Ovary (tissue), 3 donors: ENCODE data around the gene ANKFN1.

Source experiments
- EP300 ChIP-seq: sonication (generic); formaldehyde crosslinking; IDR thresholded peaks from one replicate; pipeline ENCODE4 v1.6.1; 2017; ENCODE audit warnings: antibody characterized with exemption
- POLR2A ChIP-seq: fragments of 450-650 bp; IDR thresholded peaks from one replicate; pipeline ENCODE4 v1.6.1; 2017; ENCODE audit warnings: antibody characterized with exemption, mild to moderate bottlenecking, moderate library complexity
- TF ChIP-seq, protein P1 (sequence below), 3 donors: fragments of 450-650 bp in 2 of 3; fragments of 200-600 bp in 1 of 3; IDR thresholded peaks; one replicate each; pipeline versions ENCODE4 v1.5.1 to v1.8.0; 2016 to 2022; ENCODE audit warnings: antibody characterized with exemption in 3 of 3, mild to moderate bottlenecking in 1 of 3
- donor health status: DM: no; HTN: no; CAD: no.

DNA sequence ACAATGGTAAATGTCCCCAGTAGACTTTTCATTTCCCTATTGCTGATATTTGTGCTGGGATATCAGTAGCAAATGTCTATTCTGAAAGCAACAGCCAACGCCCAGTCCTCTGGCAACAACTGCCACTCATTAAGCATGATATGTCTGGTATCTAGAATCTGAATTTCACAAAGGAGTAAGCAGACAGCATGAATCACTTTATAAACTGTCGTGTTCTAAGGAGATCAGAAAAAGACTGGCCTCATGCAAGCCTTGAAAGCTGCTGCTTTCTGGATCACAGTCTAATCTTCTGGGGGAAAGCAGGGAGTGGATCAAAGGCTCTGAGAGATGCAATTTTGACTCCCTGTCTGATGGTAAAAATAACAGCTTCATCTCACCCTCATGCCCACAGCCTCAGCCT, 287.1 kb downstream of the ANKFN1 start:
- no peak for TF ChIP-seq POLR2A
- TF ChIP-seq, protein P1, sequence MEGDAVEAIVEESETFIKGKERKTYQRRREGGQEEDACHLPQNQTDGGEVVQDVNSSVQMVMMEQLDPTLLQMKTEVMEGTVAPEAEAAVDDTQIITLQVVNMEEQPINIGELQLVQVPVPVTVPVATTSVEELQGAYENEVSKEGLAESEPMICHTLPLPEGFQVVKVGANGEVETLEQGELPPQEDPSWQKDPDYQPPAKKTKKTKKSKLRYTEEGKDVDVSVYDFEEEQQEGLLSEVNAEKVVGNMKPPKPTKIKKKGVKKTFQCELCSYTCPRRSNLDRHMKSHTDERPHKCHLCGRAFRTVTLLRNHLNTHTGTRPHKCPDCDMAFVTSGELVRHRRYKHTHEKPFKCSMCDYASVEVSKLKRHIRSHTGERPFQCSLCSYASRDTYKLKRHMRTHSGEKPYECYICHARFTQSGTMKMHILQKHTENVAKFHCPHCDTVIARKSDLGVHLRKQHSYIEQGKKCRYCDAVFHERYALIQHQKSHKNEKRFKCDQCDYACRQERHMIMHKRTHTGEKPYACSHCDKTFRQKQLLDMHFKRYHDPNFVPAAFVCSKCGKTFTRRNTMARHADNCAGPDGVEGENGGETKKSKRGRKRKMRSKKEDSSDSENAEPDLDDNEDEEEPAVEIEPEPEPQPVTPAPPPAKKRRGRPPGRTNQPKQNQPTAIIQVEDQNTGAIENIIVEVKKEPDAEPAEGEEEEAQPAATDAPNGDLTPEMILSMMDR (IDR thresholded peaks at IDR 0.05) = no peak
- TF ChIP-seq EP300 = no peak
